ENCODE data around the gene PIEZO1.

The PIEZO1 gene

GRCh38 chr16:88715312-88716190 is 69.5 kb downstream of the PIEZO1 start:
- no peak for DNase-seq

- no peak for DNase-seq
These were observed 70.4 kb downstream of the PIEZO1 start for GRCh38 chr16:88714420-88715302.

GRCh38 chr16:88713568-88714419 is 71.2 kb downstream of the PIEZO1 start:
- no peak for DNase-seq

GRCh38 chr16:88713054-88713453 is 72.0 kb downstream of the PIEZO1 start:
- no peak for DNase-seq

- DNase-seq = no peak
These were observed 72.5 kb downstream of the PIEZO1 start for GRCh38 chr16:88712362-88712979.

- no peak for DNase-seq
These were observed 73.2 kb downstream of the PIEZO1 start for GRCh38 chr16:88711750-88712340.

GRCh38 chr16:88710556-88710955 is 74.5 kb downstream of the PIEZO1 start:
- no peak for DNase-seq

- no peak for DNase-seq
These were observed 77.8 kb downstream of the PIEZO1 start for GRCh38 chr16:88706965-88707826.

- peak; percentile 77 to 92 (median 81) for DNase-seq
These were observed 78.6 kb downstream of the PIEZO1 start, which contains the start of the genes CTU2 and RNF166 for GRCh38 chr16:88706229-88706964. TSS of gene CTU2 (plus strand) at chr16:88706503. CDS start at chr16:88706531, 28 bp downstream. TSS of gene RNF166 (minus strand) at chr16:88706408. CDS start at chr16:88706325, 83 bp downstream.

- DNase-seq = no peak
These were observed 79.2 kb downstream of the PIEZO1 start for GRCh38 chr16:88705801-88706228.

- peak in 2 of 4 experiments; percentile 14 to 21 for DNase-seq
These were observed 79.8 kb downstream of the PIEZO1 start for GRCh38 chr16:88705076-88705684.

- peak in 2 of 4 experiments; percentile 38 to 56 for DNase-seq
These were observed 81.3 kb downstream of the PIEZO1 start for GRCh38 chr16:88703486-88704309.

GRCh38 chr16:88702371-88703210 is 82.4 kb downstream of the PIEZO1 start:
- DNase-seq = no peak

- DNase-seq = no peak
These were observed 83.2 kb downstream of the PIEZO1 start for GRCh38 chr16:88701581-88702370.

- DNase-seq = peak; percentile 74 to 93 (median 86)
These were observed 84.2 kb downstream of the PIEZO1 start for GRCh38 chr16:88700636-88701482.

GRCh38 chr16:88700322-88700635 is 84.7 kb downstream of the PIEZO1 start:
- DNase-seq = no peak

All from activated naive CD4-positive, alpha-beta T cell (primary cell).